Panc1 (cell line): ENCODE data around the gene VSIR.

ENCODE experiments used
- POLR2AphosphoS5 ChIP-seq: IDR thresholded peaks from 2 replicates; pipeline ENCODE4 v1.6.1; 2012; ENCODE audit warnings: mild to moderate bottlenecking, low read depth, low read length, moderate library complexity
- TF ChIP-seq, protein P1 (sequence below): fragments of 450-650 bp; IDR thresholded peaks from 2 replicates; pipeline ENCODE4 v1.5.1; 2017; ENCODE audit warnings: mild to moderate bottlenecking
- TF ChIP-seq, protein P2 (sequence below), 2 experiments: IDR thresholded peaks; 2 replicates each; pipeline ENCODE4 v1.6.1; 2011 to 2012; ENCODE audit warnings: low read depth in 2 of 2, control low read depth in 1 of 2, low read length in 1 of 2, mild to moderate bottlenecking in 1 of 2, moderate library complexity in 1 of 2; ENCODE audit not compliant: insufficient read depth in 1 of 2

DNA sequence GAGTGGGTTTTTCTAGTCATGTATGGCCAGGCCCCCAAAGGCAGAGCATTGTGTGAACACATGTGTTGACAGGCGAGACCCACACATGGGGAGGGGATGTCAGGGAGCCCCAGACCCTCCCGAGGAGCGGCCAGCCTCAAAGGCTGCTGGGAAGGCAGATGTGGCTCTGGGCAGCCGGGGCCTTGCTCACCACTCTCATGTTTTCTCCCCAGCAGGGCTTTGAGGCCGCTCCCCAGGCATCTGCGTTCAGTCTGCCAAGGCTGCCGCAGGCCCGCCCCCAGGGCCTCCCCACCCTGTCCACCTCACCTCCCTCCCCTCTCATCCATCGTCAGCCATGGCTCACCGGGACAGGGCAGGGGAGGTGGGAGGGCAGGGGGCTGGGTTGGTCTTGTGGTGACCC is 16.6 kb upstream of the VSIR start:
- TF ChIP-seq POLR2AphosphoS5, result no peak
- TF ChIP-seq, protein P1, sequence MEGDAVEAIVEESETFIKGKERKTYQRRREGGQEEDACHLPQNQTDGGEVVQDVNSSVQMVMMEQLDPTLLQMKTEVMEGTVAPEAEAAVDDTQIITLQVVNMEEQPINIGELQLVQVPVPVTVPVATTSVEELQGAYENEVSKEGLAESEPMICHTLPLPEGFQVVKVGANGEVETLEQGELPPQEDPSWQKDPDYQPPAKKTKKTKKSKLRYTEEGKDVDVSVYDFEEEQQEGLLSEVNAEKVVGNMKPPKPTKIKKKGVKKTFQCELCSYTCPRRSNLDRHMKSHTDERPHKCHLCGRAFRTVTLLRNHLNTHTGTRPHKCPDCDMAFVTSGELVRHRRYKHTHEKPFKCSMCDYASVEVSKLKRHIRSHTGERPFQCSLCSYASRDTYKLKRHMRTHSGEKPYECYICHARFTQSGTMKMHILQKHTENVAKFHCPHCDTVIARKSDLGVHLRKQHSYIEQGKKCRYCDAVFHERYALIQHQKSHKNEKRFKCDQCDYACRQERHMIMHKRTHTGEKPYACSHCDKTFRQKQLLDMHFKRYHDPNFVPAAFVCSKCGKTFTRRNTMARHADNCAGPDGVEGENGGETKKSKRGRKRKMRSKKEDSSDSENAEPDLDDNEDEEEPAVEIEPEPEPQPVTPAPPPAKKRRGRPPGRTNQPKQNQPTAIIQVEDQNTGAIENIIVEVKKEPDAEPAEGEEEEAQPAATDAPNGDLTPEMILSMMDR, result no peak
- TF ChIP-seq, protein P2, sequence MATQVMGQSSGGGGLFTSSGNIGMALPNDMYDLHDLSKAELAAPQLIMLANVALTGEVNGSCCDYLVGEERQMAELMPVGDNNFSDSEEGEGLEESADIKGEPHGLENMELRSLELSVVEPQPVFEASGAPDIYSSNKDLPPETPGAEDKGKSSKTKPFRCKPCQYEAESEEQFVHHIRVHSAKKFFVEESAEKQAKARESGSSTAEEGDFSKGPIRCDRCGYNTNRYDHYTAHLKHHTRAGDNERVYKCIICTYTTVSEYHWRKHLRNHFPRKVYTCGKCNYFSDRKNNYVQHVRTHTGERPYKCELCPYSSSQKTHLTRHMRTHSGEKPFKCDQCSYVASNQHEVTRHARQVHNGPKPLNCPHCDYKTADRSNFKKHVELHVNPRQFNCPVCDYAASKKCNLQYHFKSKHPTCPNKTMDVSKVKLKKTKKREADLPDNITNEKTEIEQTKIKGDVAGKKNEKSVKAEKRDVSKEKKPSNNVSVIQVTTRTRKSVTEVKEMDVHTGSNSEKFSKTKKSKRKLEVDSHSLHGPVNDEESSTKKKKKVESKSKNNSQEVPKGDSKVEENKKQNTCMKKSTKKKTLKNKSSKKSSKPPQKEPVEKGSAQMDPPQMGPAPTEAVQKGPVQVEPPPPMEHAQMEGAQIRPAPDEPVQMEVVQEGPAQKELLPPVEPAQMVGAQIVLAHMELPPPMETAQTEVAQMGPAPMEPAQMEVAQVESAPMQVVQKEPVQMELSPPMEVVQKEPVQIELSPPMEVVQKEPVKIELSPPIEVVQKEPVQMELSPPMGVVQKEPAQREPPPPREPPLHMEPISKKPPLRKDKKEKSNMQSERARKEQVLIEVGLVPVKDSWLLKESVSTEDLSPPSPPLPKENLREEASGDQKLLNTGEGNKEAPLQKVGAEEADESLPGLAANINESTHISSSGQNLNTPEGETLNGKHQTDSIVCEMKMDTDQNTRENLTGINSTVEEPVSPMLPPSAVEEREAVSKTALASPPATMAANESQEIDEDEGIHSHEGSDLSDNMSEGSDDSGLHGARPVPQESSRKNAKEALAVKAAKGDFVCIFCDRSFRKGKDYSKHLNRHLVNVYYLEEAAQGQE (IDR thresholded peaks at IDR 0.05; ENCODE audit: insufficient read depth in 1 of 2, low read depth in 2 of 2, low read length in 1 of 2), result no peak
